GM19351 (cell line): ENCODE data around the gene ALK.
"Not testable (repeated sequence)": the region's sequence is repeated elsewhere in the genome, so short reads cannot be mapped to it uniquely, and the experiment has no call there.

Source experiments
- ATAC-seq: cut with Tn5 transposase; IDR thresholded peaks from one replicate; pipeline ENCODE4 v1.9.1; 2021; ENCODE audit warnings: mild to moderate bottlenecking, moderate library complexity; ENCODE audit not compliant: unreplicated experiment

ALK gene

GRCh38 chr2:29844713-29845326 lies 76.6 kb downstream of the ALK start:
- no peak for ATAC-seq

DNA sequence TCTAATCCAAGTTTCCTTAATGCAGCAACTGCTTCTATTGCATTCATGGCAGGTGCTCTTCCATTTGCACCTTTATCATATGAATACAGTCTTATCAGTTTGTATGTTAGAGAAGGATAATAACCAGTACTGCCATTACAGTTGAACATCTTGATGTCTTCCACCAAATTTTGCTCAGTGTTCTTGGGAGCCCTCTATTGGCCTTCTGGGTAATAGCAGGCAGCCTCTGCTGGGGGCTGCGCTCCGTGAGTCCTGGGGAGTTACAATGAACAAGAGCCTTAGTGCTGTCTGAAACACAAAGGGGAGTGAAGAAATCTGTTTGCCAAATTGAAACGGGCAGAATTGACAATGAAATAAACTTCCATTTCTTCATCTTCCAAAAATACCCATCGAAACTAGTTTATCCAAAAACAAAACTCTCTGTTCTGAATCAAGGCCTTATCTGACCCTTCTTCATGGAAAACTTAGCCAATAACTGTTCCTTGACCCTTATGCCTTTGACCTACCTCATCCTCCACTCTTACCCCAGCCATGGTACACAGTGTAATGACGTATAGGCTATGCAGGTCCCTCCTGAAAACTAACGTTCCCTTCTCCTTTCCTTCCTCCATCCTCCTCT lies 79.9 kb downstream of the ALK start:
- ATAC-seq, result no peak

DNA sequence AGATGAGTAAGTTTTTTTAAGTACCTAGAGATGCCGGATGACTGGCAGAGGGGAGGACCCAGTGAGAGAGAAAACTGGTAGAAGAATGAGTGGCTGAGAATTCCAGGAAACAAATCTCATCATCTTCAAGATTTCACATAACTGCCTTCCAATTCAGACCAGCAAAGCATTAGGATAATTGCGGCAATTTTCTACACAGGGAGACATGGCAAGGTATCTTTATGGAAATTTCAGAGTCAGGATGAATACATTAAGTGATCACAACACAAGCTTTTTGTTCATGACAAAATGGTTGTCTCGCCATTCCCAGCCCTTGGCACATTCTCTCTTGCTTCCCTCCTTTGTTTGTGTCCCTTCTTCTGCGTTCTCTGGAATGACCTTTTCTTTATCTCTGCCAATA lies 82.1 kb downstream of the ALK start:
- ATAC-seq, result no peak

- no peak for ATAC-seq
Observed at GRCh38 chr2:29837925-29838324, 83.5 kb downstream of the ALK start.

DNA sequence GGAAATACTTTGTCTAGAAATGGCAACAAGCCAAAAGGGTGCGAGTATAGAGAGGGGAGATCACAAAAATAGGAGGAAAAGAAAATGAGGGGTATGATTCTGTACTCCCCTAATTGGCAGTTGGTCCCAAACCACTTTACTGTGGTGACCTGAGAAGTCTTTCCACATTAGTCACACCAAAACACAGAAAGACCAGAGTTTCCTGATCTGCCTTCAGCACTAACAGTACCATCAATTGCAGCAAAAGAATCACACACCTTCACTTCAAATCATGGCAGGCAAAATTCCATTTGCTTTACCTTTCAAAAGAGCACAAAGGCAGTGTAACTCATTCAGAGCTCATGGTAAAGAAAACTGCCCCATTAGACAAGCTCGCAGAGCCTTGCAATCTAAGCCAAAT lies 86.8 kb downstream of the ALK start:
- no peak for ATAC-seq

GRCh38 chr2:29834036-29834540 lies 87.3 kb downstream of the ALK start:
- no peak for ATAC-seq

DNA sequence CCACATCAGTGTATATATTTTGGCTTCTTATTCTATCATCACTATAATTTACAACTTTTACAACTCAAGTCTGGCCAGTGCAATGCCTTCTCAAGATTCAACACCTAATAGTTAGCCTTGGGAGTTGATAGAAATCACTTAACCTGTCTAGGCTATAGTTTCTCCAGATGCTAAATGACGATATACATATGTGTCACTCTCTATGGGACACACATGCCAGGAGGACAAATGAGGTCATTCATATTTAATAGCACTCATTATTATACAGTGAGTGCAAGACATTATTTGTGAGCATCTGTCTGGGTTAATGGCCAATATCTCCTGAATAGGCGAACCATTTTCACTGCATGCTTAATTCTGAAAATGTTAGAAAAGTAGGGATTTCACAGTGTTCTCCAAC lies 89.8 kb downstream of the ALK start:
- no peak for ATAC-seq

GRCh38 chr2:29829841-29830240 lies 91.5 kb downstream of the ALK start:
- no peak for ATAC-seq

GRCh38 chr2:29824145-29824544 lies 97.2 kb downstream of the ALK start:
- ATAC-seq, result not testable (repeated sequence)

DNA sequence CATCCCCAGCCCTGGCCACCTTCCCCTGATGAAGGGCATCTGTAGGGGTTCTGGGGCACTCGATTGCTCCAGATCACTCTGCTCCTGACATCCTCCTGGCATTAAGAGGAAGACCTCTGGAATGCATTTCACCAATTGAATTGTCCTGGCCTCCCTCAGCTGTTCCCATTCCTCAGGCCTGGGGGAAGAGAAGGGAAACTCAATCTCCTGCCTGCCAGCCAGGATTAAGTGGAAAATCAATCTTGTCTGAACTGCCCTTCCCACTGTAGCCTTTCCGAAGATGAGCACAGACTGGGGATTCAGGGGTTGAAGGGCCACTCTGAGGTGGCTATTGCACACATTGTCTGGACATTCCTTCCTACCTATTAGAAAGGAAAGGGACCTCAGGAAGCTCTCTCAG lies 99.8 kb downstream of the ALK start:
- ATAC-seq, result no peak

- no peak for ATAC-seq
Observed at GRCh38 chr2:29819570-29819969, 101.8 kb downstream of the ALK start.

DNA sequence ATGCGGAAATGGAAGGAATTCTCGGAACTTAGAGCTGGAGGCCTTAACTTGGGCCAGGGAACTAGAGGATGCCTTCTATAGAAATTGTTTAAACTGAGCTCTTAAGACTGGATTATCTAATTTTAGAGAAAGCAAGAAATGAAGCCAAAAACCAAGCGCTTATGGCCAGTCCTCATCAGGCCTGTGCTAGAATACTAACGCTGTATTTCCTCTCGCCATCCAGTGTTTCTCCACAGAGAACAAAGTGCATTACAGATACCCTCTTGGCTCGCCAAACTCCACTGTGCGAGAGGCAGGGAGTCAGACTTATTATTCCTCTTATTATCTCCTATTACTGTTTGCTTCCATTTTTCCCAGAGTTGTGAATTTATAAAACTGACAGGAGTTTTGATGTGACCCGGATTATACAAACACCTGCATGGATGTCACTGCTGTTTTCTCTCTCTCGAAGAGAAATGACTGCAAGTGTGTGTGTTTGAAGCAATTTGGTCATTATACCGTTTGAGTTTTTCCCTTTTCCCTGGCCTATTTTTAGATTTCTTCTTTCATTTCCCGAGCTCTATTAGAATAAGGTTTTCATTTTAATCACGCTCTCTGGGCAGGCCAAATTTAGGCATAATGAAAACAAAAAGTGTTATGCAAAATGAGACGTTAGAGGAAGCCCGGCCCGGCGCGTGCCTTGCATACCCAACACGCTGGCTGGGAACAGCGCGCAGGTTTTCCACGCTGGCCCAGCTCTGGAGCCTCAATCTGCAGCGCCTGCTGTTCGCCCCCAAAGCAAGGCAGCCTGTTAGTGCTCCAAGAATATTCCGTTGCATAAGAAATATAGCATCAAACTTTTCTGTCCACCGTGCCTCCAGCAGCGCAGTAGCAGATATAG lies 103.3 kb downstream of the ALK start:
- no peak for ATAC-seq

DNA sequence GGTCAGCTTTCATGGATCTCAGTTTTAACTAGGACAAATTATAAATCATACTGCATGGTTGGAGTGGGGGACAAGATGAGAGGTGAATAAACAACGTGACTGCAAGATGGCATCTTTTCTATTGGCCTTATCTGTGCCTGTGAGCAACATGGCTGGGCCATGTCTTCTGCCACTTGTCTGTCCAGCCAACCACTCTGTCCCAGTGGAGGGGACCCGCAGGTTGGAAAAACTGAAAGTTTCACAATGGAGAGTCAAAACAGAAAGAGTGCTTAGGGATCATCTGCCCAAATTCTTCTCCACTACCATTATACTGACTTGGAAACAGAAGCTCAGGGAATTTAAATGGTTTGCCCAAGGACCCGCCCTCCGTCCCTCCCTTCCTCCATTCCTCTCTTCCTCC lies 104.1 kb downstream of the ALK start:
- ATAC-seq, result no peak

GRCh38 chr2:29816651-29817050 lies 104.7 kb downstream of the ALK start:
- ATAC-seq, result no peak

DNA sequence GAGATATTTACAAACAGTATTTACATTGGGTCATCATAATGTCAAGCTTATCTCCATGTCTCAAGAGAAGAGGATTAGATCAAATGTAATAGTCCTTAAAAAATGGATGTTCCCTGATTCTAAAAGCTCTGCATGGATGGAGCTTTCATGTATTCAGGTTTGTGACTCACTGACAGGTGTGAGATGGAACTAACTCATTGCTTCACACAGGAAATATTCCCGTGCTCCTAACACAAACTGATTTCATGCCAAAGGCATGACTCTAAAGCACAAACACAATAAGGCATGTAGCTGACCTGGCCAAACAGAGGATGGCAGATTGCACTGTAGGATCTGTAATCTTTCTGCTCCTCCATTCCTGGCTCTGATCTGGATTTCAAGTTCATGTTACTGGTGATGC lies 110.0 kb downstream of the ALK start:
- ATAC-seq, result no peak

GRCh38 chr2:29810956-29811355 lies 110.4 kb downstream of the ALK start:
- no peak for ATAC-seq

DNA sequence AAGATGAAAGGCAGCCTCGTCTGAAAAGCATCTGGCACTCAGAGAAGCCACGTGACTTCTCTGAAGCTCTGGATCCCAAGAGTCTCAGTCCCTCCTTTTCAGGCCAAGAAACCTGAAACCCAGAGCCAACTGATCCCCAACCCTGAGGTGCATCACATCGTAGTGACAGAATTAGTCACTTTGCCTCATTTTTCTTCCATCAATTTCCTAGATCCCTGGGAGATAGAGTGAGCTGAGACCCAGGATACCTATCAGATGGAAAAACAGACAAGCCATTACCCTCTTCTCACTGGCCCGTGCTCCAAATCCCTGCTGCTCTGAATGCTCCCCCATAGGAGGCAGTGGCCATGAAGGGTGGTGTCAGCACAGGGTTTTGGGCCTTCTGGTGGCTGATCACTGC lies 113.1 kb downstream of the ALK start:
- no peak for ATAC-seq

DNA sequence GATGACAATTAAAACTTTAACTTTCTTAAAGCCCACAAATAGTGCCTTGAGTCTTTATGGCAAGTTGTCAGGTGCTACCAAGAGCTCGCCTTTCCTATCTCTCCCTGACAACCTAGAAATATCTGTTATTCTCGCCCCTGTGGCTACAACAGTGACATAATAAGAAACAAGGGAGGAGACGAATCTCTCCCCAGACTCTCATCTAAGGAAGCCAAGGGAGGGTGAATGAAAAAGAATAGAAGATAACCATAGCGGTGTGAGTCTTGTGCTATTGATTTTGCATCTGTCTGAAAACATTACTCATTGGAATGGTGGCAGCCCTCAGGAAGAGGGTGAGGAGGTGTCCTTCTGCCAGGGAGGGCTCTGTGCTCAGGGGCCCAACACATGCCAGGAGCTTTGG lies 114.3 kb downstream of the ALK start:
- ATAC-seq, result no peak

DNA sequence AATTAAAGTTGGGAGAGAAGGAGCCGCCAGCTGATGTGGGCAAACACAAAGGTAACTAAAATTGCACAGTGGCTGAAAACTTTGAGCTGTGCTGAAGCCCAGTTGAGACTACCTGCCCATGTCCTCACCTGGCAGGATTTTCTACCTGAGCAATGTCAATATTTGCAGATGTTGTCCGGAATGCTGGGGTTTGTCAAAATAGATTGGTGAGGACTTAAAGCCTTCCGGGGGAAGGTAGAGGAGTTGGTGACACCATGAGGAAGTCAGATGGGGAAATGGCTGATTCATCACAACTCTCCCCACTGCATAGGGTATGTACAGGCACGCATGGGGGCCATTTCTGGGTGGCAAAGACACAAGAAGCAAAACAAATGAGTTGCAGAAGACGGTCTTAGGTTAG lies 114.9 kb downstream of the ALK start:
- no peak for ATAC-seq

GRCh38 chr2:29804671-29805070 lies 116.7 kb downstream of the ALK start:
- no peak for ATAC-seq

GRCh38 chr2:29803537-29803936 lies 117.8 kb downstream of the ALK start:
- no peak for ATAC-seq

DNA sequence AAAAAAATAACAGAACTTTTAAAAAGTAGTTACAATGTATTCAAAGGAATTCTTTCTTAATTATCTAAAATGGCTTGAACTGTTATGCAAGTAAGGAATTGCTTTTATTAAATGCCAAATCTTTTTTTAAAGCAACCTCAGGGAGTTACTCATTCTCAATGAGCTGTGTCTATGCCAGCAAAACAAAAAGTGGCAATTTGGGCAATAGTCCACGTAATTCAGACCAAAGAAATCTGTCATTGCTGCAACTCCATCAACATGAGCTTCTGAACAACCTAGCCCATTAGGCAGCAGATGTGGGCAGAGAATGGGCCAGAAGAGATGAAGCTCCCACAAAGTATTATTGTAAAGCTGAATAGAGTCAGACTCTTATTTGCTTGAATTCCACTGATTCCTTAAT lies 118.4 kb downstream of the ALK start:
- no peak for ATAC-seq
